Spleen (tissue), 7 donors: ENCODE measurements around the gene DHX34.

ENCODE experiments used
- POLR2A ChIP-seq, 3 donors: fragments of 450-650 bp; IDR thresholded peaks; one replicate each; pipeline ENCODE4 v1.5.1; 2017; ENCODE audit warnings: antibody characterized with exemption in 3 of 3, mild to moderate bottlenecking in 1 of 3
- POLR2AphosphoS5 ChIP-seq, 3 donors: sonication (generic); formaldehyde crosslinking; IDR thresholded peaks; one replicate each; pipeline ENCODE4 v1.5.1; 2017; ENCODE audit warnings: antibody characterized with exemption in 3 of 3
- TF ChIP-seq, protein P1 (sequence below), 11 experiments: fragments of 200-600 bp in 7 of 11; fragments of 450-650 bp in 4 of 11; sonication (generic) in 4 of 11; IDR thresholded peaks in 8 of 11; conservative IDR thresholded peaks in 3 of 11; 1 replicate in 7 of 11; 2 replicates in 4 of 11; pipeline versions ENCODE4 v1.4.0 to v1.8.0; 2016 to 2021; ENCODE audit warnings: antibody characterized with exemption in 11 of 11, inconsistent platforms in 4 of 11, mild to moderate bottlenecking in 1 of 11
- donor health status: DM: no; HTN: no; CAD: no; lungs with moderate emphysema.
- donor health status: DM: no; HTN: no; CAD: no.
- donor health status: DM: no; HTN: no; CAD: no.

DNA sequence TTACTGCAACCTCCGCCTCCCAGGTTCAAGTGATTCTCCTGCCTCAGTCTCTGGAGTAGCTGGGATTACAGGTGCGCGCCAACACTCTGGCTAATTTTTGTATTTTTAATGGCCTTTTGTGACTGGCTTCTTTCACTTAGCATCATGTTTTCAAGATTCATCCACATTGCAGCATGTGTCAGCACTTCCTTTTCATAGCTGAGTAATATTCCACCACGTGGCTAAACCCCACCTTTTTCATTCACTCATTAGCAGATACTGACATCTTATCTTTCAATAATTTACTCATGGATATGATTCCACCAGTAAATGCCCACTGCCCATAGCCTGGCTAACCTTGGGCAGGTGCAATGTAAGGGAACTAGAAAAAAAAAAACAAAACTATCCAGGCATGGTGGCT is 32.6 kb upstream of the DHX34 start:
- TF ChIP-seq POLR2AphosphoS5 (IDR thresholded peaks at IDR 0.05) (peak in 1 of 3 donors; percentile 7), POLR2A (IDR thresholded peaks at IDR 0.05) (no peak)
- TF ChIP-seq, protein P1, sequence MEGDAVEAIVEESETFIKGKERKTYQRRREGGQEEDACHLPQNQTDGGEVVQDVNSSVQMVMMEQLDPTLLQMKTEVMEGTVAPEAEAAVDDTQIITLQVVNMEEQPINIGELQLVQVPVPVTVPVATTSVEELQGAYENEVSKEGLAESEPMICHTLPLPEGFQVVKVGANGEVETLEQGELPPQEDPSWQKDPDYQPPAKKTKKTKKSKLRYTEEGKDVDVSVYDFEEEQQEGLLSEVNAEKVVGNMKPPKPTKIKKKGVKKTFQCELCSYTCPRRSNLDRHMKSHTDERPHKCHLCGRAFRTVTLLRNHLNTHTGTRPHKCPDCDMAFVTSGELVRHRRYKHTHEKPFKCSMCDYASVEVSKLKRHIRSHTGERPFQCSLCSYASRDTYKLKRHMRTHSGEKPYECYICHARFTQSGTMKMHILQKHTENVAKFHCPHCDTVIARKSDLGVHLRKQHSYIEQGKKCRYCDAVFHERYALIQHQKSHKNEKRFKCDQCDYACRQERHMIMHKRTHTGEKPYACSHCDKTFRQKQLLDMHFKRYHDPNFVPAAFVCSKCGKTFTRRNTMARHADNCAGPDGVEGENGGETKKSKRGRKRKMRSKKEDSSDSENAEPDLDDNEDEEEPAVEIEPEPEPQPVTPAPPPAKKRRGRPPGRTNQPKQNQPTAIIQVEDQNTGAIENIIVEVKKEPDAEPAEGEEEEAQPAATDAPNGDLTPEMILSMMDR (IDR thresholded peaks at IDR 0.05 in 8 of 11, conservative IDR thresholded peaks at IDR 0.05 in 3 of 11): no peak
